SJSA1 (cell line): ENCODE results near the gene MIXL1. TPM values are rescaled to one million over a fixed set of nuclear protein-coding genes. Genes with fewer than 3 reads are reported as not detected.

Experiments used
- DNase-seq, 2 experiments: peaks; one replicate each; pipeline ENCODE4 v3.0.0-alpha.2; 2015 to 2020; ENCODE audit warnings: low spot score in 2 of 2, low read depth in 1 of 2
- H3K27ac ChIP-seq: fragments of 250-450 bp; sonication (Bioruptor Pico); 2 replicates; pipeline ENCODE4 v1.5.1; 2020; ENCODE audit warnings: mild to moderate bottlenecking, moderate library complexity
- H3K27me3 ChIP-seq: fragments of 250-450 bp; sonication (Bioruptor Pico); replicated peaks from 2 replicates; pipeline ENCODE4 v1.5.1; 2020; ENCODE audit warnings: mild to moderate bottlenecking, moderate library complexity
- H3K36me3 ChIP-seq: fragments of 250-450 bp; sonication (Bioruptor Pico); 2 replicates; pipeline ENCODE4 v1.5.1; 2020; ENCODE audit warnings: mild to moderate bottlenecking
- H3K4me1 ChIP-seq: fragments of 250-450 bp; sonication (Bioruptor Pico); replicated peaks from 2 replicates; pipeline ENCODE4 v1.6.1; 2021; ENCODE audit warnings: mild to moderate bottlenecking
- H3K4me3 ChIP-seq: fragments of 250-450 bp; sonication (Bioruptor Pico); 2 replicates; pipeline ENCODE4 v1.5.1; 2020; ENCODE audit warnings: mild to moderate bottlenecking
- H3K9me3 ChIP-seq: fragments of 250-450 bp; sonication (Bioruptor Pico); replicated peaks from 2 replicates; pipeline ENCODE4 v1.5.1; 2020; ENCODE audit warnings: mild to moderate bottlenecking
- total RNA-seq: library from RNA; depleted of rRNA; stranded (reverse); fragments of >200 nt; shearing (Covaris generic); gene quantifications from 2 replicates; pipeline ENCODE4 v1.2.3, GENCODE V29; 2014; rRNA removed

The MIXL1 gene
- total RNA-seq, 1 experiment from 2014 or later = not detected

DNA sequence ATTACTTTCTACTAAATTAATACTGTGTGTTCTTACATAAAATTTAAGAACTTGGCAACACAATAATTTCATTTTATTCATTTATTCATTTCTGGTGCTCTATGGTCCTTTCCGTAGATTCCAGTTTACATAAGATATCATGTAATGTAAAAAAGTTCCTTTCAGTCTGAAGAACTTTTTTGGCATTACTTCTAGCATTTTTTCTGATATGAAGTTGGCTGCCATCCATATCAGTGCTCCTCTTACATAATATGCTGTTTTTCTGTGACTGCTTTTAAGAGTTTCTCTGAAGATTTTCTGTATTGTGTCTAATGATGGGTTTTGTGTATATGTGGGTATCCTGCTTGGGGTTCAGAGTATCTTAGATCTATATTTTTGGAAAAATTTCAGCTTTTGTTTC is 50.7 kb downstream of the MIXL1 start:
- H3K27ac ChIP-seq = no peak overlapping the region
- H3K36me3 ChIP-seq = peaks cover 6% of the 10 kb centered on the region; the same call in 1 of the 2 replicates
- peaks cover 9% of the 10 kb centered on the region for H3K4me1 ChIP-seq
- DNase-seq = no peak
- H3K9me3 ChIP-seq = no peaks in the 10 kb centered on the region
- no peaks in the 10 kb centered on the region for H3K27me3 ChIP-seq
- H3K4me3 ChIP-seq = no peak overlapping the region

DNA sequence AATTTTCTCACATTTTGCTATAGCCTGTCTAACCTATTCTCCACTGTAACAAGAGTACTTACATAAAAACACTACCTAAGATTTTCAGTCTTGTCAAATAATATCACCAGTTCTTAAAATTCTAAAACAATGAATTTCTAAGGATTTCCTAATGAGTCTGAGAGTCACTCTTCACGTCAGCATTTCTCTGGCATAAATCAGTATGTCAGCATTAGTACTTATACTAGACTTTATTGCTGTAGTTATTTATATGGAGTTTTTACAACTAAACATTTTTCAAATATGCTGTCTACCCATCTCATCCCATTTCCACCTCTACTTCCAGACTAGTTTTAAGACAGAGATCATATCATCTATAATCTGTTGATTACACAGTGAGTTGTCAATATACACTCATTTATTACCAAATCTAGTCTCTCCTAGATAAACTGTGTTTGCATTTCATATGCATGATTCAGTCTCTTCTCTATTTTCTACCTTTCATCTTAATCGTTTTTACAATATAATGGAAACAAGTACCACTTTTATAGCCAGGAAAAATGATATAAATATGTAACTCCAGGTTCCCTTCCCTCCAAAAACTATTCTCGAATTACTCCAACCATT is 52.7 kb downstream of the MIXL1 start:
- Histone ChIP-seq H3K36me3 (peaks cover 6% of the 10 kb centered on the region; the same call in 1 of the 2 replicates), H3K4me1 (peaks cover 4% of the 10 kb centered on the region), H3K4me3 (no peak overlapping the region), H3K9me3 (no peaks in the 10 kb centered on the region), H3K27me3 (no peaks in the 10 kb centered on the region), H3K27ac (no peak overlapping the region)
- no peak for DNase-seq

Other genes starting within 250 kb of the MIXL1 start
- 38.5 and 43.9 TPM in 2 replicates for gene SDE2, start 224.3 kb upstream of the MIXL1 start, total RNA-seq
- gene H3-3A, start 160.9 kb upstream of the MIXL1 start, total RNA-seq = 310 and 399 TPM in 2 replicates
- 44.4 and 62.6 TPM in 2 replicates for gene ACBD3, start 36.9 kb upstream of the MIXL1 start, total RNA-seq
- gene LIN9, start 85.5 kb downstream of the MIXL1 start, total RNA-seq = 12.1 and 17.7 TPM in 2 replicates
- gene PARP1, start 184.4 kb downstream of the MIXL1 start, total RNA-seq = 154 and 160 TPM in 2 replicates